HG02840 (cell line): Measurements from ENCODE around the gene TH.

Experiments used
- ATAC-seq: cut with Tn5 transposase; IDR thresholded peaks from one replicate; pipeline ENCODE4 v1.9.1; 2021; ENCODE audit warnings: mild to moderate bottlenecking, moderate library complexity, moderate number of reproducible peaks; ENCODE audit not compliant: unreplicated experiment, low FRiP score

The TH gene

GRCh38 chr11:2147391-2147790 lies 24.2 kb downstream of the TH start:
- no peak for ATAC-seq

- ATAC-seq, result no peak
Observed at GRCh38 chr11:2146051-2146450, 25.6 kb downstream of the TH start.

GRCh38 chr11:2144544-2145248 lies 26.9 kb downstream of the TH start:
- no peak for ATAC-seq

- ATAC-seq, result no peak
Observed at GRCh38 chr11:2143799-2144543, 27.6 kb downstream of the TH start.

- no peak for ATAC-seq
Observed at GRCh38 chr11:2143477-2143798, 28.2 kb downstream of the TH start.

- no peak for ATAC-seq
Observed at GRCh38 chr11:2142762-2143202, 28.8 kb downstream of the TH start.

GRCh38 chr11:2142300-2142759 lies 29.3 kb downstream of the TH start:
- ATAC-seq, result no peak

- ATAC-seq, result no peak
Observed at GRCh38 chr11:2140411-2141400, 30.9 kb downstream of the TH start.

- ATAC-seq, result no peak
Observed at GRCh38 chr11:2139621-2140337, 31.8 kb downstream of the TH start.

- ATAC-seq, result no peak
Observed at GRCh38 chr11:2139123-2139521, 32.5 kb downstream of the TH start, which contains the start of gene IGF2. Gene IGF2, minus strand, starts transcription at chr11:2139389. Its CDS starts 3,866 bp downstream, at chr11:2135523.

- ATAC-seq, result no peak
Observed at GRCh38 chr11:2138431-2139122, 33.0 kb downstream of the TH start.

- ATAC-seq, result no peak
Observed at GRCh38 chr11:2138068-2138430, 33.6 kb downstream of the TH start.

GRCh38 chr11:2137202-2138067 lies 34.2 kb downstream of the TH start:
- no peak for ATAC-seq

GRCh38 chr11:2136952-2137201 lies 34.7 kb downstream of the TH start:
- no peak for ATAC-seq

- ATAC-seq, result no peak
Observed at GRCh38 chr11:2136209-2136951, 35.2 kb downstream of the TH start.

GRCh38 chr11:2135648-2136201 lies 35.9 kb downstream of the TH start:
- no peak for ATAC-seq

- no peak for ATAC-seq
Observed at GRCh38 chr11:2135018-2135569, 36.5 kb downstream of the TH start.
